ENCODE measurements around the gene GAL3ST3.

Gene GAL3ST3

DNA sequence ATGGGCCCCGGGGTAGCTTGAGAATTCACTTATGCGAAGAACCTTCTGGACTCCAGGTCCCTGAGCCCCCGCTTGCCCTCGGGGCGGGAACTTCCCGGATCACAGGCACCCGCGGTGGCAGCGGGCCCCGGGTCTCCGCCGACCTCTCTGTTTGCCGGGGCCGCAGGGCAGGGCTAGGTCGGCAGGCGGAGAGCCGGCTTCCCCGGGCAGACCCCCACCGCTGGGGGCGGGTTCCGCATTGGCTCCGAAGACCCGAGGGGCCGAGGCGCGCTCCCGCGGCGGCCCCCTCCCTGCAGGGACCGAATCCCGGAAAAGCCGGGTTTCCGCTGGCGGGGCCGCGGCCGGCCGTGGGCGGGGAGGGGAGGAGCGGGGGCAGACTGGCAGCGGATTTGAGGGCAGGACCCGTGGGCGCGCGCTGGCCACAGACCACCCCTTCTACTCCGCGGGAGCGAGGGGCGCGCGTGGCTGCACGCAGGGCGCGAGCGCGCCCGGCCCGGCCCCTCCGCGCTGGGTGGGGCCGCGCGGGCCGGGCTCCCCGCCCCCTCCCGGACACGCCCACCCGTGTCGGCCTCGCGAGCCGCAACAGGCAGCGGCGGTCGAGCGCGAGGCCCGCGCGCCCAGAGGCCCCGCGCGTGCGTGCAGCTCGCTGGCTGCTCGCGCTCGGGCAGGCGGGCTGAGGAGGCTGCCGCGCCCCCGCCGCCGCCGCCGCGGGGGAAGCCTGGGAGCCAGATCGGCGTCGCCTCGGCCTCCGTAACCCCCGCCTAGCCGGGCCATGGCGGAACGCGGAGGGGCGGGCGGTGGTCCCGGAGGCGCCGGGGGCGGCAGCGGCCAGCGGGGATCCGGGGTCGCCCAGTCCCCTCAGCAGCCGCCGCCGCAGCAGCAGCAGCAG, 21.0 kb upstream of the GAL3ST3 start, which contains the start of gene PACS1:
PACS1 (plus strand) TSS at position 558 of the 889 bp plus-strand sequence; CDS start at position 773, 215 bp downstream.
- no peak for DNase-seq

DNA sequence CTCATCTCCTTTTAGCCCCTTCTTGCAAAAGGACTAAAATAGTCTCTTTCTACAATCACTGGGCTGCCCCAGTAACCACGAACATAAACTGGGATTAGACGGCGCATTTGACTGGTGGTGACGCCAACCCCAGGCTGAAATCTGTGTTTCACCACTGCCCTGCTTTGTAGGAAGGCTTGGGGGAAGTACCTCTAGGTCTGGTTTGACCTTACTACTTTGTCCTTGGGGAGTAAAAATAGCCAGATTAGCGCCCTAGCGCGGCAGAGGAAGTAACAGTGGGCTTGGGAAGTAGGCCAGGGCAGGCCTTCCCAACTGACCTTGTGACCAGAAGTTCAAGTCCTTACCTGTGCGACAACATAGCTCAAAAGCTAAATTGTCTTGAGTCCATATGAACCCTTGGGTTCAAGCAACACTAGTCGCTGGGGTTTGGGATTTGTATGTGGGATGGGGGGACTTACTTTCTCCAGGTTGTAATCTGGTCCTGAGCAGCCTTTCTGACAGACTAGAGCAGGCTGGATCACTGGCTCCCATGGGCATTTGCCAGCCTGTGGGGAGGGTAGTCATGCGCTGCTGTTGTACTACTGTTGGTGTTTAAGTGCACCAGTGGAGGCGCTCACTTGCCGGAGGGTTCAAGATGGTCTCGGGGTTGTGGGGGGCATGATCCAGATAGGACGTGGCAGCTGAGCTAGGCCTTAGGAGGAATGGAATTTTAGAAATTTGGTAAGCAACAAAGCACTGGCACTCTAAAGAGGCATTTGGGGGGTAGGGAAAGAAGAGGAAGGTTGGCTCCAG, 20.2 kb upstream of the GAL3ST3 start:
- no peak for DNase-seq

DNA sequence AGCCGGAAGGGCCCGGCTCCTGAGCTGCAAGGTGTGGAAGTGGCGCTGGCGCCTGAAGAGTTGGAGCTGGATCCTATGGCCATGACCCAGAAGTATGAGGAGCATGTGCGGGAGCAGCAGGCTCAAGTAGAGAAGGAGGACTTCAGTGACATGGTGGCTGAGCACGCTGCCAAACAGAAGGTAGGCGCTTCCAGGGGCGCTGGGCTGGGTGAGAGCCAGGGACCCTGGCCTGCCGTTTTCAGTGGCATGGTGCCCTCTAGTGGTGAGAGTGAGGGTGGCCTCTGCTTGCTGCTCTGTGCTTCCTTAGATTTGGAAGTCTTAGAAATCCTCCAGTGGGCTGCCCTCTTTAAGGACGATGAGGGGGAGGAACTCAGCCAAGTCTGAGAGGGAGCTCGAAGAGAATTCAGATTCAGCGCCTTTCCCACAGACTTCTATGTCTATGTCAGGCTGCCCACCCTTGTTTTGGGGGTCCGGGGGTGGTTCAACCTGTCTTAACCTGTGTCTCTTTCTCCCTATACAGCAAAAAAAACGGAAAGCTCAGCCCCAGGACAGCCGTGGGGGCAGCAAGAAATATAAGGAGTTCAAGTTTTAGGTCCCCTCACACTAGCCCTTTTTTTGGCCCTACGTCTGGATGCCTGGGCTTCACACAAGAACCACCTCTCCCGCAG, 19.3 kb upstream of the GAL3ST3 start:
- DNase-seq = no peak

DNA sequence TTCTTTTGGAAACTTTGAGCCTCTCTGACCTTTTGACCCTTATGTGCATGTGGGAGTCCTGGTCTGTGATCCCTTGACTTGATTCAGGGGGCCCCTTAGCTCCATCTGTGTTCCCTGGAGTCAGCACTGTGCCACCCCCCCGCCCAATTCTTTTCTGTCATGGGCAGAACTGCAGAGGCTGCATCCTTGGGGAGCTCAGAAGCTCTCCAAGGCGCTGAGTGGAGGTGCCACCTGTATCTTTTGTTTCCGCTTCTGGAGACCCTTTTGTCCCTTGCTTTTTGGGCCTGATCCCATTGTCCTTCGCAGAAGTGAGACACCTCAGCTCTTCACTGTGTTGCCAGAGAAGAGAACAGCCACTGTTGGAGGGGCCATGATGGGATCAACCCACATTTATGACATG, 18.7 kb upstream of the GAL3ST3 start:
- DNase-seq = no peak

DNA sequence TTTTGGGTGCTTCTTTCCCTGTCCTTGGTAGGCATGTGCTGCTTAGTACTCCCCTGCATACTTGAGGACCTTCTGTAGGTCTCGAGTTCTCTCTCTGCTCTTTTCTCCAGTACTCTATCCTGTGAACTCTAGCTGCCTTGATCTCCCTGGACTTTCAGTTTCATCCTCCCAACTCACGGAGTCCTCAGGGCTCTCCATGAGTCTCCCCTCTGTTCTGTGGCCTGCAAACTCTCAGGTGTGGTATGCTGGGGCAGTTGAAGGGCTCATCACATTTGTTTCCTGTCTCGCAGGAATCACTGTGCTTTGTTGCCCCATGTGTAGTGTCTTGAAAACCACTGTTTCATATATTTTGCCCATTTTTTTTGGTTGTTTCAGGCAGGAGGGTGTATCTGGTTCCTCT, 17.8 kb upstream of the GAL3ST3 start:
- DNase-seq = no peak

DNA sequence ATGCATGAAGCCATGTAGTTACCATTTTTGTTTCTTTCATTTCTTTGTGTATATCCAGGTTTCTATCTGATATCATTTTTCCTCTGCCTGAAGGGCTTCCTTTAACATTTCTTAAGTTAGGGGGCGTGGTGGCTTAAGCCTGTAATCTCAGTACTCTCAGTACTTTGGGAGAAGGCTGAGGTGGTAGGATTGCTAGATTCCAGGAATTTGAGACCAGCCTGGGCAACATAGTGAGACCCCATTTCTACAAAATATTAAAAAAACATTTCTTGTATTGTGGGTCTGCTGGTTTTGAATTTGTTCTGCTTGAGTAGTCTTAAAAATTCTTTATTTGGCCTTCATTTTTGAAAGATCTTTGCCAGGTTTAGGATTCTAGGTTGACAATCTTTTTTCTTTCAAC, 15.6 kb upstream of the GAL3ST3 start:
- no peak for DNase-seq

DNA sequence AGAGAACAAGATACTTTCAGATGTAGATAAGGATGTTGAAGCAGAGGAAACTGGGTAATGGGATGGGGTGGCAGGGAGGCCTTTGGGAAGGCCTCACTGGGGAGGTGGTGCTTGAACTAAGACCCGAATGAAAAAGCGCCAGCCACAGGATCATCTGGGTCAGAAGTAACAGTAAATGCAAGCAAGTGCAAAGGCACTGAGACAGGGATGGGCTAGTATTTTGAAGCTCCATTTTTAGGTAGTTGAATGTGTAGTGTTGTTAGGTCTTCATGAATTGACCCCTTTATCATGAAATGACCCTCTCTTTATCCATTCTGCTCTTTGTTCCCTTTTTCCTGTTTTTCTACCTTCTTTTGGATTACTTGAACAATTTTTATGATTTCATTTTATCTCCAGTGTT, 14.9 kb upstream of the GAL3ST3 start:
- DNase-seq = no peak

DNA sequence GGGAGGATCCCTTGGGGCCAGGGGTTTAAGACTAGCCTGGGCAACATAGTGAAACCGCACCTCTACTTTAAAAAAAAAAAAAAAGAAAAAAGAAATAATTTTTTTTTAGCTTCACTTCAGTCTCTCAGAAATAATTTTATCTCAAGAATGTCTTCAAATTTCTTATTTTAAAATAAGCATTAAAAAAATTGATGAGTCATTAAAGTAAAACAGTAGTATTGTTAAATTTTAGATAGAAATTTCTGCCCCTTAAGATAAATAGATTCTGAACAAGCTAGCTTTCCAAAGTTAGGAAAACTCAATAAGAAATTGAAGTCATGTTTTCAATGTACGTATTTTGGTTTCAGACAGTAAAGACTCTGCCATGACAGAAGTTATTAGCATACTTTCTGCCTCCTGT, 13.4 kb upstream of the GAL3ST3 start:
- DNase-seq = no peak

DNA sequence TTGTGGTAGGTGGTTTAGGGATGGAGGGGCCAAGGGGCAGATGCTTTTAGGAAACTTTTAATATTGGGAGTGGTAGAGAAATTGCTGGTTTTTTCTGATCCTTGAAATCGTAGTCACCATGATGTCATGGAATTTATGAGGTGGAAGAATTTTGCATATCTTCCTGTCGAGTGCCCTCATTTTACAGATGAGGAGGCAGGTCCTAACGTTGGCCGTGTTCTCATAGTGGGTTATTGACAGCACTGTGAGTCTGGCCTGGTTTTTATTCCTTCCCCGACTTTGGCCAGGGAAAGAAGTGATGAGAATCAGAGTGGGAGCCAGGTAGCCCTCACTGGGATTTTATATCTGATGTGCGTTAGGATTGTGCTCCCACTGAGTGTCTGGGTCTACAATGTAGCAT, 12.3 kb upstream of the GAL3ST3 start:
- no peak for DNase-seq

DNA sequence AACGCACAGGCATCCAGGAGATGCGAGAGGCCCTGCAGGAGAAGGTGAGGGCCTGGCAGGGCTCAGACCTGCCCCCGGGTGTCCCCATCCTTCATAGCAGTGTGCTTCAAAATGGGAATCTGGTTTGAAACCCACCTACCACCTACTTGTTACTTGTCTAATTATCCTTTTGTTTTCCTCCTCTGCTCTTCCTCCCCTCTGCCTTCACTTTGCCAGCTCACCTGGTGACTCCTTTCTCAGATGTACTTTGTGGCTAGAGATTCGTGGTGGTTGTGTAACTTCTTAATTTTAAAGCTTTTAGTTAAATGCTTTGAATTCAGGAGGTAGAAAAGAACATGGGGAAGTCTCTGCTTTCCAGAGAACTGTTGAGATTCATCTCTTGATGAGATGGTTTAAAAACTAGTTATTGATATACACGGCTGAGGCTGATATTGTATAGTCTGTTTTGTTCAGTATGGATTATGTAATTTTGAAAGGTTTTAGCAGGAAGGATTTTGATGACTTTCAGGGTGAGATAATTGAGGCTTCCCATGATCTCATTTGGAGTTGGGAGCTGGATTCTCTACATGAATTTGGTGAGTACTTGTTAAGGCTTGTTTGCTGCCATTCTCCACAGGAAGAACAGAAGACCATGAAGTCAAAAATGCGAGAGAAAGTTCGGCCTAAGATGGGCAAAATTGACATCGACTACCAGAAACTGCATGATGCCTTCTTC, 11.2 kb upstream of the GAL3ST3 start:
- no peak for DNase-seq

DNA sequence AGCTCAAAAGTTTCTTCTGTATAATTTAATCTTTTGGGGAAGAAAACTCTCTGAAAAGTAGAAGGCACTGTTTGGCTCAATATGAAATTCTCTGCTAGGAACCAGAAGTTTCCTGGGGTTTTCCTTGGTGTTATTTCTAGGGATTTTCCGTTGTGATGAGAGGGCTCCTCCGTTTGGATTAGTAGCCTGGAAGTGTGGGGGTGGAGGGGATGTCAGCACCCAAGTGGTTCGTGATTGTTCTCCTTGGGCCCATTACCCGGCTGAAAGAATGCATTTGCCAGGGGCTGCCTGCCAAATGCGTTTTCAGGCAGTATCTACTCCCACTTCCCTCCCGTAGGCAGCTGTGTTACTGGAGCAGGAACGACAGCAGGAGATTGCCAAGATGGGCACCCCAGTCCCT, 7.5 kb upstream of the GAL3ST3 start:
- no peak for DNase-seq

DNA sequence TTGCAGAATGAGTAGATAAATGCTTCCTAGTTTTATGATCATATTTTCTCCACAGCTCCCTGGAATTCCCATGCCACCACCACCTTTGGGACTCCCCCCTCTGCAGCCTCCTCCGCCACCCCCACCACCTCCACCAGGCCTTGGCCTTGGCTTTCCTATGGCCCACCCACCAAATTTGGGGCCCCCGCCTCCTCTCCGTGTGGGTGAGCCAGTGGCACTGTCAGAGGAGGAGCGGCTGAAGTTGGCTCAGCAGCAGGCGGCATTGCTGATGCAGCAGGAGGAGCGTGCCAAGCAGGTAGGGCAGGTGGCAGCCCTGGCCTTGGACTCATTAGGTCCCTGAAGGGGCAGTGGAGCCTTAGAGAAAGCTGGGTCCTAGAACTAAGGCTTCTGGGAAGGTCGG, 6.1 kb upstream of the GAL3ST3 start:
- no peak for DNase-seq

DNA sequence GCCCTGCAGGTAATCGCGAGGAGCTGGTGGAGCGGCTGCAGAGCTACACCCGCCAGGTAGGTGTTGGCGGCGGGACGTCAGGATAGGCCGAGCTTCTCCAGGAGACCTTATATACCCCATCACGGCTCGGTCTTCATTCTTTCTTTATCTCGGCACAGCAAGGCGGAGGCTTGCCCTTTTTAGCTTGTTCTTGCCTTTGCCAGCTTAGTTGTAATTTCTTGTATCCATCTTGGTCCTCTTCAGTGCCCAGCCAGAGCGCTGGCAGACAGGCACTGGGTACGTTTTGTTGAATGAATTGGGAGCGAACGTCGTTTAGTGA, 3.7 kb upstream of the GAL3ST3 start:
- no peak for DNase-seq

DNA sequence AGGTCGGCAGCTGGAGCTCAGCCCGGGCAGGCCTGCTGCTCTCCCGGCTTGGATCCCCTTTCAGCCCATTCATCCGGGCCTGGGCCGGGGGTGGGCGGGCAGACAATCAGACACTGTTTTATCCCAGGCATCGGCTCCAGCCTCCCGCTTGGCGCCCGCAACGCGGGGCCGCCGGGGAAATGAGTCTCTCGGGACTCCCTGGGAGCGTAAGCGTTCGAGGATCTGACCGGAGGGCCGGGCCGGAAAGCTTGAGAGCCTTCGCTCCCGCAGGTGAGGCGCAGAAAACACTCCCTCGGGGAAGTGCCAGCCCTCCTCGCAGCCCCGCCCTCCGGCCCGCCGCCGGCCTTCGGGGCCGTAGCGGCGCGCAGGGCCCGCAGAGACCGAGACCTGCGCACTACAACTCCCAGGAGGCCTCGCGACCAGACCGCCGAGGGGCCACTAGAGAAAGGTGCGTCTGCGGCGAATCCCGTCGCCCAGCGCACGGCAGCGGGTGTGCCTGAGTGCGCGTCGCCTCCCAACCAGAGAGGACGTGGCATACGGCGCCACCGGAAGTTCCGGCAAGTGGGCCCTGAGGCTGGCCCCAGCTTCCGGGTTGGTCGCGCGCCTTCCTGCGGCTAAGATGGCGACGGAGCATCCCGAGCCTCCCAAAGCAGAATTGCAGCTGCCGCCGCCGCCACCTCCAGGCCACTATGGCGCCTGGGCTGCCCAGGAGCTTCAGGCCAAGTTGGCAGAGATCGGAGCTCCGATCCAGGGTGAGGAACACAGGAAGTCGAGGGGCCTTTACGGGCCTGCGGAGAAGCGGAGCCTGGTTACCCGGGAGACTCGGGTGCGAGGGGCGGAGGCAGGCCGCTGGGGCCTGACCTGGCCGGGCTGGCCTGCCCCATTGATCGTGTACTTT, 3.1 kb upstream of the GAL3ST3 start, which contains the start of gene SF3B2:
SF3B2 (plus strand) TSS at position 599 of the 898 bp plus-strand sequence; CDS start at position 620, 21 bp downstream.
- peak; percentile 81 for DNase-seq

DNA sequence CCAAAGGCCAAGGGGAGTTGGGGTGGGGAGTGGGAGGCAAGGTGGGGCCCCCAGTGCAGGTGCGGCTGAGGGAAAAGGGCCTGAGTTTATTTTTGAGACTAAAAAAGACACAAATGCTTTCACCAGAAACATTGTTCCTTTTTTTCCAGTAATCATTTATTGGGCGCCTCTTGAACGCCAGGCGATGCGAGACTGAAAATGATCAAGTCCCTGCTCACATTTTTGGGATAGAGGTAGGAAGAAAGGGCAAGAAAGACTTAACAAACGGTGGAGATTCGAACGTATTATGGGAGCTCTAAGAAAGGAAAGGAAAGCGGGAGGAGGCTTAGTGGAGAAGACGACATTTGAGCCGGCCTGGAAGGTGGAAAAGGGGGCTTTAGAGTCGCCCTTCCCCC, 2.4 kb upstream of the GAL3ST3 start:
- no peak for DNase-seq

DNA sequence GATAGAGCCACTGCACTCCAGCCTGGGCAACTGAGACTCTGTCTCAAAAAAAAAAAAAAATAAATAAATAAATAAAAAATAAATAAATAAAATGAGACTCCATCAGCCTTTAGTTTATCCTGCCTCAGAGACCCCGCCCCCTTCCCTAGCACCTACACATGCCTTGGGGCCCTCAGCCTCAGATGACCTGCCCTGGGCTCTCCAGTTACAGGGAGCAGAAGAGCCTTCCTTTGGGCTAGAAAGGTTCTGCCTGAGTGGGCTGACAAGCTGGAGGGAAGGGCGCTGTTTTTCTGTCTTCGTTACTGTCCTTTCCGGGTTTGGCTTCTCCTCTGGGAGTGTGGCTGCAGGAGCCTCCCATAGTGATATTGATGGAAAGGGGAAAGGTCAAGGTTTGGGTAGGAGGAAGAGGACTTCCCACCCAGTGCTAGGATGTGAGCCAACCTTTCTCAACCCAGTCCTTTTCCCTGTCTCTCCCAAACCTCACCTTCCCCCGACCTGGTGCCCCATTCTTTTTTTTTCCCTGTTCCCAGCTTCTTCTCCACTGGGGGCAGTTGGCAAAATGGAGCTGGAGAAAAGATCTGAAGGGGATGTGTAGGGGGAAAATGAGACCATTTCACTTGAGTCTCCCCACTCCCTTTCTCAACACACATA, 1.7 kb upstream of the GAL3ST3 start:
- DNase-seq = no peak

DNA sequence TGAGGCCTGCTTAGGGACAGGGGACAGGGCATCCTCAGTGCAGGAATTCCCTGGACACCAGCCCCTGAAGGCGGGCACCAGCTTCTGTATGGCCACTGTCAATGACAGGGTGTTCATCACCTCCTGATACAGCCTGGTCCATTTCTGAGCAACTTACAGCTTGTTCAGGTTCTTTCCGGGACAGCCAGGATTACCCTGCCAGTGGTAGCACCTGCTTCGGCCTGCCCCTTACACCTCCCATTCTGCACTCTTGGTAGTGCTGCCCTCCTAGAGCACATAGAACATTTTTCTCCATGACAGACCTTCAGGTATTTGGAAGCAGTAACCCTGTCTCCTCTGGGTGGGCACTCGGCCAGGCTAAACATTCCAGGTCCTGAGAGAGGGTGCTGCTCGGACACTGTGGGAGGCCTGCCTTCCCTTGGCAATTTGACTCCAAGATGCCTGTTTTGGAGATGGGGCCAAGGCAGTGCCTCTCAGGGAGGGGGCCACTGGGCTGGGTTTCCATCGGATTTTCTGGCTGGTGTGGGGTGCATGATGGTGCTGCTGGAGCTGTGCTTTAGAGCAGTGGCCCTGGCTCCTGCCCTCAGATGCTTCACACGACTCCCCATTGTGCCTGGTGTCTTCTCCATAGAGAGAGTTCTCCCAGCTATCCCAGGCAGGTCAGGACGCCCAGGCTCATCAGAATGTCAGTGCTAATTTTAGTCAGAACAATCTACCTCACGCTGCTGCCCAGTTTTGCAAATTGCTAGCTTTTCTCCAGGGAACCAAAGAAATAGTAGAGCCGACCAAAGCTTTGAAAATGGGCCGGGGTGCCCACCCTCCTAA, 1.2 kb downstream of the GAL3ST3 start:
- DNase-seq = no peak

DNA sequence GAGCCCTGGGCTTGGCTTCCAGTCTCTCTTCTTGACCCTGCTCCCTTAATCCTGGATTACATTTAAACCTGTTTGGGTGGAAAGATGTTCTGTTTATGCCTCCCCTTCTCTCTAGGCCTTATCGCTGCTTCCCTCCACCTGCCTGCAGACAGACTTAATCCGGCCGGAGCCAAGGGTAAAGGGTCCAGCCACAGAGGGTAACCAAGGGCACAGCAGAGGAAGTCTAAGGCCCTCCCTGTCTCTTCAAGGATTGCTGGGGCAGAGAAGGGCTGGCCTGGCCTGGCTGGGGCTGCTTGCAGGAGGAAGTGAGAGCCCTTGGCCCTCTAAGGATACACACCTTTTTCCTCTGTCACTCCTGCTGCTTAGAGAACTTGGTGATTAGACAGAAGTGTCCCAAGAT, 2.1 kb downstream of the GAL3ST3 start:
- DNase-seq = no peak

DNA sequence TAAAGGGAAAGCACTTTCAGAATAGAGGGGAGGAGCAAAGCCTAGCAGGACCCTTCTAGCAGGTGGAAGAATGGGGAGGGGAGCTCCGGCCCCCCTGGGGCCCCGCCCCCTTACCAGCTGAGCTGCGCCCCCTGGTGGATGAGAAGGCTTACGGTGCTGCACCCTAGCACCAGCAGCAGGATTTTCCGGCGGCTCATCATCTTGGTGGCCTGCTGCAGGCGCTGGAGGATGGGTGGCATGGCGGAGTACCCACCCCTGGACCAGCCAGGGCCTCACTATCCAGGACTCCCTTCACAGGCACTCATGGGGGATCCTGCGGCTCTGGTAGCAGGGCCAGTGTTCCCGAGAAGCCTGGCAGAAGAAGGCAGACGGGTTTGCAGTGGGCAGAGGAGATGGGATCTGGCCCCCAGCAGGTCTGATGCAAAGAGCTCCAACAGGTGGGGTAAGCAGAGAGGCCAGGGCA, 3.8 kb downstream of the GAL3ST3 start:
- DNase-seq = no peak

DNA sequence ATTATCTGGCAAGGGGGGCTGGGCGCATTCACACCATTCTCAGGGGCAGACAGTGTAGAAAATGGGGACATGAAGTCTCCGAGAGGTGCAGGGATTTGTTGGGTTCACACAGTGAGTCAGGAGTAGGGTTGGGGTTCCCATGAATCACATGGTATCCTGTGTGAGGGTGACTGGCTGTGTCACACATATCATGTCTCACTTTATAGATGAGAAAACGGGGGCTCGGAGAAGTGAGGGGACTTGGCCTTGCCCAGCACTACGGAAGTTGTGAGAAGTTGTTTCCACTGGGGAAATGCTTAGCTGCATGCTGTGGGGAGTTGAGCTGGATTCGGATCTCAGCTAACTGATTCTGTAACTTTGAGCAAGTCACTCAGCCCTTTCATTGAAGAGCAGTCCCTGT, 4.2 kb downstream of the GAL3ST3 start:
- no peak for DNase-seq
